ENCODE measurements around the gene OMD. TPM values are rescaled to one million over a fixed set of nuclear protein-coding genes. Genes with fewer than 3 reads are reported as not detected.

OMD gene
- total and polyA plus RNA-seq, 9 of the 15 experiments (the other 6 are each of a cell fraction or from before 2014, with no cell fraction given), result 0.21 TPM; not detected in 8

DNA sequence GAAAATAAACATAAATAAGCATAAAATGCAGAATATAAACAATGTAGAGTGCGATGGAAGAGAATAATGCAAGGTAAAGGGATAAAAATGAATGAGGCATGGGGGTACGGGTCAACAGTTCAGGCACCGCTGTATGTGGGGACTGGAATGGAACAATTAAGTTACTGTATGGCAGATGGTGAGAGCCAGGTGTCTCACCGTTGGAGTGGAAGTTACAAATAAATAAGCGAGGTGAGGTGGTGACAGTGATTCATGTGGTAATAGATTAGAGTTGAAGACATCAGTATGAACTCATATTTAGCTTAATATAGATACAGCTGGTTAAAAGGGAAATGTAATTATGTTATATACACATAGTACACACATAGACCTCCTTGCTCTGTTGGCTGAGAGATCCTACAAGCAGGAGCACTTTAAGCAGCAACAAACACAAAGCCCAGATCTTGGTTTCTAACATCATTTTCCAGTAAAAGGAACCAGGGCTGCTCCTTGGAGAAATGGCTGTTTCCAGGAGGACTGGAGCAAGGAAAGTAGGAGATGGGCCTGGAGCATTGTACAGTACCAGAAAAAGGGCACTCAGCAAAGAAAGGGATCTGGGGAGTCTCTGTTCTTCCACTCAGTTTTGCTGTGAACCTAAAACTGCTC lies 2.4 kb upstream of the OMD start:
- FAIRE-seq (no peak), ATAC-seq (no peak), DNase-seq (ENCODE audit: extremely low read depth in 1 of 4, low spot score in 3 of 4) (no peak)
- no peak overlapping the region for H3K27ac ChIP-seq (ENCODE audit: extremely low read depth, low read depth, low read length)
- 54% methylated on average over 5 of the region's 5 CpGs for WGBS (ENCODE audit: insufficient coverage, low coverage, missing lambda C conversion rate)
- no peak overlapping the region for H3K4me2 ChIP-seq (ENCODE audit: insufficient read depth, low read length)
- H3K4me1 ChIP-seq (replicated peaks in 1 of 2; ENCODE audit: control insufficient read depth in 2 of 2, insufficient read depth in 2 of 2, low read length in 2 of 2), result no peaks in the 10 kb centered on the region
- H3K9ac ChIP-seq (ENCODE audit: insufficient read depth in 1 of 2, low read depth in 2 of 2, low read length in 2 of 2), result no peak overlapping the region
- H3K9me3 ChIP-seq (replicated peaks; ENCODE audit: control insufficient read depth, insufficient read depth, low read depth, low read length), result no peaks in the 10 kb centered on the region
- no peaks in the 10 kb centered on the region for H3K36me3 ChIP-seq (ENCODE audit: control insufficient read depth, insufficient read depth, low read length)
- TF ChIP-seq, protein P1, sequence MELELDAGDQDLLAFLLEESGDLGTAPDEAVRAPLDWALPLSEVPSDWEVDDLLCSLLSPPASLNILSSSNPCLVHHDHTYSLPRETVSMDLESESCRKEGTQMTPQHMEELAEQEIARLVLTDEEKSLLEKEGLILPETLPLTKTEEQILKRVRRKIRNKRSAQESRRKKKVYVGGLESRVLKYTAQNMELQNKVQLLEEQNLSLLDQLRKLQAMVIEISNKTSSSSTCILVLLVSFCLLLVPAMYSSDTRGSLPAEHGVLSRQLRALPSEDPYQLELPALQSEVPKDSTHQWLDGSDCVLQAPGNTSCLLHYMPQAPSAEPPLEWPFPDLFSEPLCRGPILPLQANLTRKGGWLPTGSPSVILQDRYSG (tag; conservative IDR thresholded peaks at IDR 0.05; ENCODE audit: low read depth), result no peak
- no peak for TF ChIP-seq RFX7 (CRISPR knock-in tag; IDR thresholded peaks at IDR 0.05)
- TF ChIP-seq, protein P2, sequence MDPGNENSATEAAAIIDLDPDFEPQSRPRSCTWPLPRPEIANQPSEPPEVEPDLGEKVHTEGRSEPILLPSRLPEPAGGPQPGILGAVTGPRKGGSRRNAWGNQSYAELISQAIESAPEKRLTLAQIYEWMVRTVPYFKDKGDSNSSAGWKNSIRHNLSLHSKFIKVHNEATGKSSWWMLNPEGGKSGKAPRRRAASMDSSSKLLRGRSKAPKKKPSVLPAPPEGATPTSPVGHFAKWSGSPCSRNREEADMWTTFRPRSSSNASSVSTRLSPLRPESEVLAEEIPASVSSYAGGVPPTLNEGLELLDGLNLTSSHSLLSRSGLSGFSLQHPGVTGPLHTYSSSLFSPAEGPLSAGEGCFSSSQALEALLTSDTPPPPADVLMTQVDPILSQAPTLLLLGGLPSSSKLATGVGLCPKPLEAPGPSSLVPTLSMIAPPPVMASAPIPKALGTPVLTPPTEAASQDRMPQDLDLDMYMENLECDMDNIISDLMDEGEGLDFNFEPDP (CRISPR knock-in tag; IDR thresholded peaks at IDR 0.05), result no peak
- TF ChIP-seq ZNF431 (CRISPR knock-in tag; IDR thresholded peaks at IDR 0.05), result no peak
- no peak for TF ChIP-seq E2F3 (CRISPR knock-in tag; IDR thresholded peaks at IDR 0.05)
- TF ChIP-seq TEAD1 (CRISPR knock-in tag; IDR thresholded peaks at IDR 0.05), result no peak
- no peak for TF ChIP-seq TAF7 (tag; IDR thresholded peaks at IDR 0.05)
- TF ChIP-seq BRCA1 (IDR thresholded peaks at IDR 0.05), result no peak
- TF ChIP-seq BRCA1 (CRISPR knock-in tag; IDR thresholded peaks at IDR 0.05), result no peak
- TF ChIP-seq KHSRP (IDR thresholded peaks at IDR 0.05), result no peak
- TF ChIP-seq, protein P3, sequence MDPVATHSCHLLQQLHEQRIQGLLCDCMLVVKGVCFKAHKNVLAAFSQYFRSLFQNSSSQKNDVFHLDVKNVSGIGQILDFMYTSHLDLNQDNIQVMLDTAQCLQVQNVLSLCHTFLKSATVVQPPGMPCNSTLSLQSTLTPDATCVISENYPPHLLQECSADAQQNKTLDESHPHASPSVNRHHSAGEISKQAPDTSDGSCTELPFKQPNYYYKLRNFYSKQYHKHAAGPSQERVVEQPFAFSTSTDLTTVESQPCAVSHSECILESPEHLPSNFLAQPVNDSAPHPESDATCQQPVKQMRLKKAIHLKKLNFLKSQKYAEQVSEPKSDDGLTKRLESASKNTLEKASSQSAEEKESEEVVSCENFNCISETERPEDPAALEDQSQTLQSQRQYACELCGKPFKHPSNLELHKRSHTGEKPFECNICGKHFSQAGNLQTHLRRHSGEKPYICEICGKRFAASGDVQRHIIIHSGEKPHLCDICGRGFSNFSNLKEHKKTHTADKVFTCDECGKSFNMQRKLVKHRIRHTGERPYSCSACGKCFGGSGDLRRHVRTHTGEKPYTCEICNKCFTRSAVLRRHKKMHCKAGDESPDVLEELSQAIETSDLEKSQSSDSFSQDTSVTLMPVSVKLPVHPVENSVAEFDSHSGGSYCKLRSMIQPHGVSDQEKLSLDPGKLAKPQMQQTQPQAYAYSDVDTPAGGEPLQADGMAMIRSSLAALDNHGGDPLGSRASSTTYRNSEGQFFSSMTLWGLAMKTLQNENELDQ (CRISPR knock-in tag; IDR thresholded peaks at IDR 0.05; ENCODE audit: borderline replicate concordance), result no peak
- TF ChIP-seq HCFC1 (IDR thresholded peaks at IDR 0.05; ENCODE audit: low read depth, low read length), result no peak
- no peak for TF ChIP-seq GTF2E2 (tag; IDR thresholded peaks at IDR 0.05)
- TF ChIP-seq GATAD2A (IDR thresholded peaks at IDR 0.05), result no peak
- TF ChIP-seq MAFK (IDR thresholded peaks at IDR 0.05; ENCODE audit: low read length), result no peak
- TF ChIP-seq, protein P4, sequence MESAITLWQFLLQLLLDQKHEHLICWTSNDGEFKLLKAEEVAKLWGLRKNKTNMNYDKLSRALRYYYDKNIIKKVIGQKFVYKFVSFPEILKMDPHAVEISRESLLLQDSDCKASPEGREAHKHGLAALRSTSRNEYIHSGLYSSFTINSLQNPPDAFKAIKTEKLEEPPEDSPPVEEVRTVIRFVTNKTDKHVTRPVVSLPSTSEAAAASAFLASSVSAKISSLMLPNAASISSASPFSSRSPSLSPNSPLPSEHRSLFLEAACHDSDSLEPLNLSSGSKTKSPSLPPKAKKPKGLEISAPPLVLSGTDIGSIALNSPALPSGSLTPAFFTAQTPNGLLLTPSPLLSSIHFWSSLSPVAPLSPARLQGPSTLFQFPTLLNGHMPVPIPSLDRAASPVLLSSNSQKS (CRISPR knock-in tag; IDR thresholded peaks at IDR 0.05), result no peak
- no peak for TF ChIP-seq HMGN3 (IDR thresholded peaks at IDR 0.05; ENCODE audit: borderline replicate concordance, extremely low read depth, insufficient read length, low read depth, low read length)
- TF ChIP-seq CBX3 (IDR thresholded peaks at IDR 0.05; ENCODE audit: borderline replicate concordance in 1 of 2, low read length in 2 of 2), result no peak
- TF ChIP-seq, protein P5, sequence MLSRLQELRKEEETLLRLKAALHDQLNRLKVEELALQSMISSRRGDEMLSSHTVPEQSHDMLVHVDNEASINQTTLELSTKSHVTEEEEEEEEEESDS (CRISPR knock-in tag; IDR thresholded peaks at IDR 0.05), result no peak
- intact Hi-C loops (cut with micrococcal nuclease) (no loop called here), in situ Hi-C loops (cut with MboI) (no loop called here)
- POLR2A ChIA-PET, result no interaction called here
- H3K4me3 ChIP-seq, result no peak overlapping the region
- H3K79me2 ChIP-seq (ENCODE audit: control insufficient read depth, insufficient read depth, low read length), result no peaks in the 10 kb centered on the region
- no peaks in the 10 kb centered on the region for H3K27me3 ChIP-seq (ENCODE audit: control insufficient read depth in 2 of 2, insufficient read depth in 2 of 2, low read length in 2 of 2)
- CTCF ChIA-PET (ENCODE audit: low intra/inter-chr PET ratio), result no interaction called here
- no peaks in the 10 kb centered on the region for H3K9me1 ChIP-seq (ENCODE audit: control insufficient read depth, insufficient read depth, low read length)
- no peak overlapping the region for H2AFZ ChIP-seq (ENCODE audit: low read depth, low read length)
- BruUV-seq (replicated peaks), result no TSS peak
- no peaks in the 10 kb centered on the region for H4K20me1 ChIP-seq (replicated peaks; ENCODE audit: control insufficient read depth, insufficient read depth, low read length)
